GM12878 (cell line): ENCODE results near the gene CAMK1.

ENCODE experiments used
- BCL11A ChIP-seq: IDR thresholded peaks from 2 replicates; pipeline ENCODE4 v1.6.1; 2011; ENCODE audit warnings: low read depth, low read length
- CTCF ChIP-seq, 3 experiments: IDR thresholded peaks in 2 of 3; conservative IDR thresholded peaks in 1 of 3; 2 replicates each; pipeline ENCODE4 v1.5.1; 2011; ENCODE audit warnings: low read depth in 3 of 3, low read length in 3 of 3, mild to moderate bottlenecking in 3 of 3, control low read depth in 2 of 3, moderate library complexity in 2 of 3, inconsistent platforms in 1 of 3, mixed read lengths in 1 of 3; ENCODE audit not compliant: control insufficient read depth in 2 of 3, insufficient read depth in 1 of 3; ENCODE audit errors: extremely low read depth in 1 of 3
- PBX3 ChIP-seq: IDR thresholded peaks from 2 replicates; pipeline ENCODE4 v1.6.1; 2011; ENCODE audit warnings: mild to moderate bottlenecking, low read depth, low read length, moderate library complexity; ENCODE audit not compliant: insufficient replicate concordance
- REST ChIP-seq: IDR thresholded peaks from 2 replicates; pipeline ENCODE4 v1.6.1; 2012; ENCODE audit warnings: mild to moderate bottlenecking, low read depth, low read length
- RFX5 ChIP-seq: IDR thresholded peaks from 2 replicates; pipeline ENCODE4 v1.6.1; 2011; ENCODE audit warnings: low read depth, low read length, improper control_type of control experiment
- USF2 ChIP-seq: IDR thresholded peaks from 2 replicates; pipeline ENCODE4 v1.6.1; 2011; ENCODE audit warnings: low read depth, low read length, improper control_type of control experiment, borderline replicate concordance
- ZNF384 ChIP-seq: IDR thresholded peaks from 2 replicates; pipeline ENCODE4 v1.6.1; 2012; ENCODE audit warnings: low read depth, mild to moderate bottlenecking, low read length, improper control_type of control experiment, borderline replicate concordance

GRCh38 chr3:9810846-9811245 lies 41.1 kb upstream of the CAMK1 start:
- no peak for TF ChIP-seq CTCF (IDR thresholded peaks at IDR 0.05 in 2 of 3, conservative IDR thresholded peaks at IDR 0.05 in 1 of 3; ENCODE audit: control insufficient read depth in 2 of 3, extremely low read depth in 1 of 3, insufficient read depth in 1 of 3, low read depth in 3 of 3, low read length in 3 of 3)
- TF ChIP-seq USF2: no peak
- TF ChIP-seq ZNF384: no peak
- no peak for TF ChIP-seq REST
- TF ChIP-seq BCL11A: no peak
- no peak for TF ChIP-seq PBX3
- no peak for TF ChIP-seq RFX5
